ENCODE results near the gene ZAR1.

DNA sequence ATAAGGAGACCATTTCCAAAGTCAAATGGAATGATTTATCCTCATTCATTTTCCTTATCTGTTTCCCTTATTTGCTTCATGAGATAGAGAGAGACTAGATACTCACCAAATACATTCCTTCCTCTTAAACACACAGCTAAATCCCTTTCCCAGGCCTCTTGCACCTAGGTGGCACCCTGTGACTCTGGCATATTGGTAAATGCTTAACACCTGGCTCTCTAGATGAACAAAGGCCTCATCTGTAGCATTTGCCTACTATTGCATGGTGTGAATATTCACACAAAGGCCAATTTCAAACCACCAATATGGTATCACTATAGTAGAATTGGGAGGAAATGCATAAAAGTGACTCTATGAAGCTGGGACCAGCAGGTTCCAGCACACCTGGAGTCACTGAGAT, 29.1 kb upstream of the ZAR1 start:
- TF ChIP-seq EZH2 (IDR thresholded peaks at IDR 0.05) (no peak), POLR2A (IDR thresholded peaks at IDR 0.05; ENCODE audit: borderline replicate concordance, extremely low read depth, insufficient read depth, insufficient read length) (no peak), TCF7L2 (IDR thresholded peaks at IDR 0.05; ENCODE audit: borderline replicate concordance, extremely low read depth, insufficient read depth, insufficient read length) (no peak)
- TF ChIP-seq, protein P1, sequence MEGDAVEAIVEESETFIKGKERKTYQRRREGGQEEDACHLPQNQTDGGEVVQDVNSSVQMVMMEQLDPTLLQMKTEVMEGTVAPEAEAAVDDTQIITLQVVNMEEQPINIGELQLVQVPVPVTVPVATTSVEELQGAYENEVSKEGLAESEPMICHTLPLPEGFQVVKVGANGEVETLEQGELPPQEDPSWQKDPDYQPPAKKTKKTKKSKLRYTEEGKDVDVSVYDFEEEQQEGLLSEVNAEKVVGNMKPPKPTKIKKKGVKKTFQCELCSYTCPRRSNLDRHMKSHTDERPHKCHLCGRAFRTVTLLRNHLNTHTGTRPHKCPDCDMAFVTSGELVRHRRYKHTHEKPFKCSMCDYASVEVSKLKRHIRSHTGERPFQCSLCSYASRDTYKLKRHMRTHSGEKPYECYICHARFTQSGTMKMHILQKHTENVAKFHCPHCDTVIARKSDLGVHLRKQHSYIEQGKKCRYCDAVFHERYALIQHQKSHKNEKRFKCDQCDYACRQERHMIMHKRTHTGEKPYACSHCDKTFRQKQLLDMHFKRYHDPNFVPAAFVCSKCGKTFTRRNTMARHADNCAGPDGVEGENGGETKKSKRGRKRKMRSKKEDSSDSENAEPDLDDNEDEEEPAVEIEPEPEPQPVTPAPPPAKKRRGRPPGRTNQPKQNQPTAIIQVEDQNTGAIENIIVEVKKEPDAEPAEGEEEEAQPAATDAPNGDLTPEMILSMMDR (IDR thresholded peaks at IDR 0.05 in 2 of 3, conservative IDR thresholded peaks at IDR 0.05 in 1 of 3; ENCODE audit: borderline replicate concordance in 1 of 3, insufficient read depth in 1 of 3, low read depth in 2 of 3, low read length in 2 of 3) = no peak

Data from HCT116 (cell line).